B cell (primary cell): ENCODE results near the gene ZBED5. TPM values are rescaled to one million over a fixed set of nuclear protein-coding genes. Genes with fewer than 3 reads are reported as not detected.
A peak's percentile ranks its signal among the peaks of the same experiment; 100 is the strongest.

Experiments
- ATAC-seq: fragments of 200-7000 bp; cut with Tn5 transposase; one replicate; pipeline ENCODE4 v1.10.0; 2021; ENCODE audit warnings: low read depth, mild to moderate bottlenecking, moderate number of reproducible peaks, moderate library complexity
- CTCF ChIA-PET: fragments of 350-600 bp; sonication (Branson Sonifier 250); formaldehyde crosslinking; loops from one replicate; lab custom pipeline; 2021; ENCODE audit warnings: antibody characterized with exemption, inconsistent platforms; lab: Charles Lee
- POLR2A ChIA-PET: fragments of 350-600 bp; sonication (Branson Sonifier 250); formaldehyde crosslinking; loops from one replicate; lab custom pipeline; 2021; ENCODE audit warnings: antibody characterized with exemption; lab: Charles Lee
- DNase-seq: peaks from one replicate; pipeline ENCODE4 v3.0.0; 2013
- H2AFZ ChIP-seq: 2 replicates; pipeline ENCODE4 v1.6.1; 2012; ENCODE audit warnings: mild to moderate bottlenecking, low read depth, low read length; ENCODE audit not compliant: insufficient read depth, poor library complexity, severe bottlenecking
- H3K27ac ChIP-seq, 2 donors: 1 replicate in 1 of 2; 2 replicates in 1 of 2; pipeline ENCODE4 v1.5.1; 2012 to 2013; ENCODE audit warnings: low read length in 2 of 2, mild to moderate bottlenecking in 2 of 2, moderate library complexity in 1 of 2
- H3K27me3 ChIP-seq, 4 experiments: fragments of 200-600 bp in 1 of 4; sonication (generic) in 1 of 4; replicated peaks in 1 of 4; 1 replicate in 2 of 4; 2 replicates in 2 of 4; pipeline versions ENCODE4 v1.6.1 to v1.7.0; 2013 to 2016; ENCODE audit warnings: low read length in 3 of 4, mild to moderate bottlenecking in 2 of 4, mixed read lengths in 1 of 4, moderate library complexity in 1 of 4; ENCODE audit not compliant: insufficient read depth in 4 of 4, control insufficient read depth in 3 of 4; ENCODE audit errors: control extremely low read depth in 1 of 4
- H3K36me3 ChIP-seq, 2 experiments: replicated peaks in 1 of 2; 1 replicate in 1 of 2; 2 replicates in 1 of 2; pipeline versions ENCODE4 v1.6.1 to v1.7.1; 2013; ENCODE audit warnings: low read length in 1 of 2; ENCODE audit not compliant: insufficient read depth in 2 of 2, control insufficient read depth in 1 of 2; ENCODE audit errors: control extremely low read depth in 1 of 2, extremely low read depth in 1 of 2
- H3K4me1 ChIP-seq, 2 donors: fragments of 200-600 bp in 1 of 2; sonication (generic) in 1 of 2; 1 replicate in 1 of 2; 2 replicates in 1 of 2; pipeline versions ENCODE4 v1.5.1 to v1.6.1; 2013 to 2017; ENCODE audit warnings: low read length in 2 of 2; ENCODE audit not compliant: control insufficient read depth in 2 of 2, insufficient read depth in 2 of 2
- H3K4me2 ChIP-seq: replicated peaks from 2 replicates; pipeline ENCODE3; 2012; ENCODE audit warnings: mild to moderate bottlenecking, low read depth, low read length; ENCODE audit not compliant: poor library complexity, severe bottlenecking
- H3K4me3 ChIP-seq, 5 experiments: fragments of 200-600 bp in 1 of 5; sonication (generic) in 1 of 5; 1 replicate in 3 of 5; 2 replicates in 2 of 5; pipeline versions ENCODE4 v1.5.1 to v1.7.0; 2011 to 2016; ENCODE audit warnings: low read length in 4 of 5, mild to moderate bottlenecking in 4 of 5, low read depth in 2 of 5, control low read depth in 1 of 5, moderate library complexity in 1 of 5; ENCODE audit not compliant: insufficient read depth in 1 of 5; ENCODE audit errors: control extremely low read depth in 1 of 5, extremely low read depth in 1 of 5
- H3K79me2 ChIP-seq: fragments of 200-600 bp; sonication (generic); one replicate; pipeline ENCODE4 v1.6.0; 2016; ENCODE audit warnings: low read length; ENCODE audit not compliant: control insufficient read depth, insufficient read depth
- H3K9ac ChIP-seq: fragments of 200-600 bp; sonication (generic); 2 replicates; pipeline ENCODE4 v1.6.1; 2017; ENCODE audit warnings: mild to moderate bottlenecking, low read length, moderate library complexity
- H3K9me3 ChIP-seq, 3 donors: one replicate each; pipeline versions ENCODE4 v1.6.1 to v1.7.1; 2013; ENCODE audit warnings: low read length in 2 of 3; ENCODE audit not compliant: control insufficient read depth in 2 of 3, insufficient read depth in 1 of 3; ENCODE audit errors: control extremely low read depth in 1 of 3
- H4K20me1 ChIP-seq: 2 replicates; pipeline ENCODE4 v1.6.0; 2012; ENCODE audit warnings: mild to moderate bottlenecking, low read length; ENCODE audit not compliant: insufficient read depth, control insufficient read depth, poor library complexity, severe bottlenecking
- H3K27ac Mint-ChIP-seq: one replicate; pipeline ENCODE4 v1.8.0; 2021; ENCODE audit warnings: mixed read lengths
- H3K27me3 Mint-ChIP-seq: one replicate; pipeline ENCODE4 v1.8.0; 2021; ENCODE audit warnings: mixed read lengths
- H3K4me1 Mint-ChIP-seq: one replicate; pipeline ENCODE4 v1.8.0; 2021; ENCODE audit warnings: mixed read lengths
- H3K4me3 Mint-ChIP-seq: one replicate; pipeline ENCODE4 v1.8.0; 2021; ENCODE audit warnings: mixed read lengths
- H3K9me3 Mint-ChIP-seq: one replicate; pipeline ENCODE4 v1.8.0; 2022; ENCODE audit warnings: mixed read lengths; ENCODE audit not compliant: insufficient read depth
- EZH2 ChIP-seq: IDR thresholded peaks from 2 replicates; pipeline ENCODE4 v1.6.1; 2012; ENCODE audit warnings: borderline replicate concordance, low read depth, mild to moderate bottlenecking, moderate library complexity, low read length; ENCODE audit not compliant: insufficient read depth, poor library complexity, severe bottlenecking
- WGBS: methylation state at CpG from one replicate; pipeline ENCODE4 v1.1.5; 2013; ENCODE audit warnings: missing lambda C conversion rate; ENCODE audit not compliant: insufficient coverage; 5-methylcytosine and 5-hydroxymethylcytosine counted together
- intact Hi-C: fragments of 100-400 bp; cut with micrococcal nuclease; formaldehyde crosslinking; loops from one replicate; pipeline ENCODE4 v1.10.0; 2022
- polyA plus RNA-seq: library from polyadenylated mRNA; depleted of rRNA; stranded (reverse); fragments of >200 nt; gene quantifications from 2 replicates; pipeline ENCODE4 v1.2.3, GENCODE V29; 2012
- total RNA-seq, 2 donors: library from RNA; stranded (reverse); fragments of 120-200 nt in 1 of 2; gene quantifications; 1 replicate in 1 of 2; 2 replicates in 1 of 2; pipeline versions ENCODE4 v1.2.3 to v1.2.4, GENCODE V29; 2013 to 2022
- TF ChIP-seq, protein P1 (sequence below): fragments of 200-600 bp; IDR thresholded peaks from one replicate; pipeline ENCODE4 v1.8.0; 2022; ENCODE audit warnings: antibody characterized with exemption, mild to moderate bottlenecking

The ZBED5 gene
- total and polyA plus RNA-seq, 2 donors (not counting 1 experiment from before 2014, with no cell fraction given), result 66.6 to 178 TPM

DNA sequence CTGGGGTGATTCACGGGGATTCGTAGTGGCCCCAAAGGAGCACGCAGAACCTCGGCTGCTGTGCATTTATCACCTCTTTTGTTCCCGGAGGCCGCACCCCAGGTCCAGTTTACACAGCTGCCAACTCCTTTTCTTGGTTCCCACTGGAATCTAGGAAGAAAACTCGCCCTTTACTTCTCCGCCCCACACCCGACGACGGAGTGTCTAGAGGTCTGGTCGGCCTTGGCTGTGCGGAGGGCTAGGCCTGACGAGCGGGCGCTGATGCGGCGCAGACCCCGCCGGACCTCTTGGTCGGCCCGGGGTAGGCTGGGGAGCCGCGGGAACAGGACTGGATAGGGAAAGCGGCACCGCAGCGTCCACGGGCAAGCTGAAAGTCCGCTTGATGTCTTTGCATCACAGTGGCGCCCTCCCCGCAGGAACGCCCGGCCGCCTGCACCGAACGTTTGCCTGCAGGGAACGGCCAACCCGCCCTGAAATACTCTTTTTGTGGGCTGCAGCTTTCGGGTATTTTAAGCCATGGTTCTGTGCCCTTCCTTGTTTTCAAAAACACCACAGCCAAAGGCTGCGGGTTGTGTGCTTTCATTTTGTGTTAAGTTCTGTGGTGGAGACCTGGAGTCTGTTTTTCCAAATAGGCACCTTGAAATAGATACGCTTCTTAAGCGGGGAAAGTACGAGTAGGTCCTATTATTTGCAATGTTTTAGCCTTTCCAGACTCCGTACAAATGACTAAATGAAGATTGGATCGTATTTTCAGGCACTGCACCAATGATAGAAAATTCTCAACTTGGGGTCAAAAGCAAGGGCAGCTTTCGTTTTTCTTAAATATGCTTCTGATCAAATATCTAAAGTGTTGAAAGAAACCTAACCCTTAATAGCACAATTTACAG lies 829 bp upstream of the ZBED5 start:
- Mint-ChIP-seq H3K4me3 (peak overlapping the region; percentile 98), H3K4me1 (peaks cover 37% of the 10 kb centered on the region), H3K9me3 (no peaks in the 10 kb centered on the region), H3K27me3 (no peaks in the 10 kb centered on the region), H3K27ac (peak overlapping the region; percentile 99)
- intact Hi-C loops, result loop anchor here (1.0 to 10.0 kb wide), 7 partner anchors 20 to 1286 kb away; partner anchors contain the start of genes CTR9, EIF4G2 and WEE1
- Histone ChIP-seq H3K4me2 (peak overlapping the region; percentile 82), H3K4me3 (peak overlapping the region; percentile 68 to 98 (median 95)), H3K9ac (peak overlapping the region; percentile 94), H3K4me1 (peaks cover 21 to 23% of the 10 kb centered on the region in 2 donors), H4K20me1 (no peaks in the 10 kb centered on the region), H2AFZ (peak overlapping the region; percentile 79), H3K27me3 (no peaks in the 10 kb centered on the region), H3K27ac (peak overlapping the region; percentile 90 to 98), H3K79me2 (peaks cover 74% of the 10 kb centered on the region), H3K36me3 (peaks cover 5 to 19% of the 10 kb centered on the region in 2 experiments), H3K9me3 (no peaks in the 10 kb centered on the region)
- TF ChIP-seq EZH2, result no peak
- TF ChIP-seq, protein P1, sequence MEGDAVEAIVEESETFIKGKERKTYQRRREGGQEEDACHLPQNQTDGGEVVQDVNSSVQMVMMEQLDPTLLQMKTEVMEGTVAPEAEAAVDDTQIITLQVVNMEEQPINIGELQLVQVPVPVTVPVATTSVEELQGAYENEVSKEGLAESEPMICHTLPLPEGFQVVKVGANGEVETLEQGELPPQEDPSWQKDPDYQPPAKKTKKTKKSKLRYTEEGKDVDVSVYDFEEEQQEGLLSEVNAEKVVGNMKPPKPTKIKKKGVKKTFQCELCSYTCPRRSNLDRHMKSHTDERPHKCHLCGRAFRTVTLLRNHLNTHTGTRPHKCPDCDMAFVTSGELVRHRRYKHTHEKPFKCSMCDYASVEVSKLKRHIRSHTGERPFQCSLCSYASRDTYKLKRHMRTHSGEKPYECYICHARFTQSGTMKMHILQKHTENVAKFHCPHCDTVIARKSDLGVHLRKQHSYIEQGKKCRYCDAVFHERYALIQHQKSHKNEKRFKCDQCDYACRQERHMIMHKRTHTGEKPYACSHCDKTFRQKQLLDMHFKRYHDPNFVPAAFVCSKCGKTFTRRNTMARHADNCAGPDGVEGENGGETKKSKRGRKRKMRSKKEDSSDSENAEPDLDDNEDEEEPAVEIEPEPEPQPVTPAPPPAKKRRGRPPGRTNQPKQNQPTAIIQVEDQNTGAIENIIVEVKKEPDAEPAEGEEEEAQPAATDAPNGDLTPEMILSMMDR, result no peak
- DNase-seq, result no peak
- POLR2A ChIA-PET, result interaction anchor here (0.7 to 6.7 kb wide), 10 partner anchors 10 to 403 kb away, joined by 3 to 147 read pairs (median 7); partner anchors contain the start of genes AMPD3, CTR9 and EIF4G2
- WGBS, result under 1% methylated on average over 38 of the region's 46 CpGs
- CTCF ChIA-PET, result interaction anchor here (0.7 to 3.2 kb wide), 9 partner anchors 14 to 117 kb away, joined by 3 to 27 read pairs (median 4); partner anchors contain the start of gene EIF4G2
- peak; percentile 25 for ATAC-seq

DNA sequence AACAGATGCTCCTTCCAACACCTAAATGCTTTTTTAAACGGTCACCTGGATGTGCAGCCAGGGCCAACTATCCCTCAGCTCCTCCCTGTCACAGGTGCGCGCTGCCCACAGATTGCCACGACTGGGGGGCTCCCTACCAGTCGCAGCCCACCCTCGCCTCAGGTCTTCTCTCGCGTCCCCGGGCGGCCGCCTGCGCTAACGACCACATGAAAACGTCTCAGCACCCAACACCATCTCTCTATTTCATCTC lies 469 bp downstream of the ZBED5 start:
- Histone ChIP-seq H3K27ac (peak overlapping the region; percentile 90 to 98), H4K20me1 (no peaks in the 10 kb centered on the region), H3K4me1 (peaks cover 21 to 23% of the 10 kb centered on the region in 2 donors), H3K4me2 (peak overlapping the region; percentile 82), H3K9me3 (no peaks in the 10 kb centered on the region), H3K36me3 (peaks cover 5 to 31% of the 10 kb centered on the region in 2 experiments), H2AFZ (peak overlapping the region; percentile 79), H3K9ac (peak overlapping the region; percentile 94), H3K79me2 (peaks cover 79% of the 10 kb centered on the region), H3K4me3 (peak overlapping the region; percentile 68 to 98 (median 95)), H3K27me3 (no peaks in the 10 kb centered on the region)
- H3K4me3 Mint-ChIP-seq, result peak overlapping the region; percentile 98
- 0% methylated on average over 14 of the region's 14 CpGs for WGBS
- ChIA-PET CTCF (interaction anchor here (0.9 to 3.2 kb wide), 5 partner anchors 21 to 76 kb away, joined by 3 to 27 read pairs (median 4); partner anchors contain the start of gene EIF4G2), POLR2A (interaction anchor here (0.5 to 6.7 kb wide), 12 partner anchors 9 to 1399 kb away, joined by 3 to 147 read pairs (median 6); partner anchors contain the start of genes AMPD3, CTR9, EIF4G2 and RNF141)
- intact Hi-C loops, result loop anchor here (2.0 to 10.0 kb wide), 4 partner anchors 33 to 1285 kb away; partner anchors contain the start of genes CTR9 and WEE1
- H3K4me1 Mint-ChIP-seq, result peaks cover 38% of the 10 kb centered on the region
- ATAC-seq, result peak; percentile 8
- no peaks in the 10 kb centered on the region for H3K9me3 Mint-ChIP-seq
- H3K27ac Mint-ChIP-seq, result peak overlapping the region; percentile 99
- TF ChIP-seq EZH2, result no peak
- TF ChIP-seq, protein P1, result no peak
- H3K27me3 Mint-ChIP-seq, result no peaks in the 10 kb centered on the region
- DNase-seq, result no peak
